GM12892 (cell line): ENCODE measurements around the gene SCG2.

ENCODE experiments used
- POLR2A ChIP-seq: IDR thresholded peaks from 2 replicates; pipeline ENCODE4 v1.6.1; 2011; ENCODE audit warnings: low read depth, low read length, control low read depth
- POLR2AphosphoS5 ChIP-seq: IDR thresholded peaks from 2 replicates; pipeline ENCODE4 v1.6.1; 2011; ENCODE audit warnings: low read depth, low read length, control low read depth
- TAF1 ChIP-seq: IDR thresholded peaks from 2 replicates; pipeline ENCODE4 v1.6.1; 2011; ENCODE audit warnings: low read depth, mild to moderate bottlenecking, control low read depth, low read length, borderline replicate concordance

- TF ChIP-seq POLR2A (no peak), TAF1 (no peak), POLR2AphosphoS5 (no peak)
Measured at GRCh38 chr2:223586261-223586660, 15.9 kb downstream of the SCG2 start.
